Hepatocyte (in vitro differentiated cells): ENCODE data around the gene TMEM185B. TPM values are rescaled to one million over a fixed set of nuclear protein-coding genes. Genes with fewer than 3 reads are reported as not detected.

Experiments used
- DNase-seq: peaks from one replicate; pipeline ENCODE4 v3.0.0-alpha.2; 2016; ENCODE audit warnings: low spot score
- H2AFZ ChIP-seq: fragments of 200-600 bp; sonication (generic); 2 replicates; pipeline ENCODE4 v1.6.0; 2016; ENCODE audit warnings: antibody characterized with exemption, mild to moderate bottlenecking
- H3K27ac ChIP-seq: fragments of 200-600 bp; sonication (generic); 2 replicates; pipeline ENCODE4 v1.5.1; 2016; ENCODE audit warnings: mild to moderate bottlenecking
- H3K27me3 ChIP-seq: fragments of 200-600 bp; sonication (generic); 2 replicates; pipeline ENCODE4 v1.6.1; 2016
- H3K36me3 ChIP-seq: fragments of 200-600 bp; sonication (generic); replicated peaks from 2 replicates; pipeline ENCODE4 v1.5.1; 2016; ENCODE audit warnings: low read depth; ENCODE audit not compliant: insufficient read depth
- H3K4me1 ChIP-seq: fragments of 200-600 bp; sonication (generic); 2 replicates; pipeline ENCODE4 v1.5.1; 2016; ENCODE audit warnings: mild to moderate bottlenecking, moderate library complexity; ENCODE audit not compliant: insufficient read depth
- H3K4me2 ChIP-seq: fragments of 200-600 bp; sonication (generic); 2 replicates; pipeline ENCODE4 v1.6.0; 2016
- H3K4me3 ChIP-seq: fragments of 200-600 bp; sonication (generic); 2 replicates; pipeline ENCODE4 v1.5.1; 2016; ENCODE audit warnings: mild to moderate bottlenecking
- H3K79me2 ChIP-seq: fragments of 200-600 bp; sonication (generic); 2 replicates; pipeline ENCODE4 v1.6.0; 2017; ENCODE audit warnings: mild to moderate bottlenecking
- H3K9me2 ChIP-seq: fragments of 200-600 bp; sonication (generic); replicated peaks from 2 replicates; pipeline ENCODE4 v1.6.0; 2017; ENCODE audit warnings: mild to moderate bottlenecking; ENCODE audit not compliant: insufficient read depth
- H3K9me3 ChIP-seq: fragments of 200-600 bp; sonication (generic); 2 replicates; pipeline ENCODE4 v1.5.1; 2016; ENCODE audit warnings: low read depth, mild to moderate bottlenecking
- H4K20me1 ChIP-seq: fragments of 200-600 bp; sonication (generic); 2 replicates; pipeline ENCODE4 v1.6.0; 2016; ENCODE audit warnings: mild to moderate bottlenecking; ENCODE audit not compliant: insufficient read depth, poor library complexity, severe bottlenecking
- EZH2 ChIP-seq: fragments of 200-600 bp; sonication (generic); IDR thresholded peaks from 2 replicates; pipeline ENCODE4 v1.6.1; 2016; ENCODE audit warnings: antibody characterized with exemption, mild to moderate bottlenecking, borderline replicate concordance
- EZH2phosphoT487 ChIP-seq: fragments of 200-600 bp; sonication (generic); IDR thresholded peaks from one replicate; pipeline ENCODE4 v1.6.1; 2018; ENCODE audit warnings: antibody characterized with exemption, mild to moderate bottlenecking, low read depth, moderate library complexity; ENCODE audit not compliant: unreplicated experiment, severe bottlenecking
- WGBS: methylation state at CpG from one replicate; pipeline ENCODE4 v1.1.6; 2016; ENCODE audit warnings: low lambda C conversion rate; ENCODE audit errors: missing lambda C conversion rate; 5-methylcytosine and 5-hydroxymethylcytosine counted together
- polyA plus RNA-seq: library from polyadenylated mRNA; unstranded; fragments of >200 nt; fragmentation: Nextera tagmentation; extraction: Ambion mirVana; gene quantifications from 2 replicates; pipeline ENCODE4 v1.2.1, GENCODE V29; 2016
- total RNA-seq: library from RNA; depleted of rRNA; stranded (reverse); fragments of >200 nt; gene quantifications from 2 replicates; pipeline ENCODE4 v1.2.3, GENCODE V29; 2014
- TF ChIP-seq, protein P1 (sequence below): fragments of 200-600 bp; sonication (generic); IDR thresholded peaks from 2 replicates; pipeline ENCODE4 v1.5.1; 2016; ENCODE audit warnings: antibody characterized with exemption, mild to moderate bottlenecking; ENCODE audit not compliant: poor library complexity

The TMEM185B gene
- total and polyA plus RNA-seq, 2 experiments from 2014 or later, result 24.0 to 26.2 TPM

DNA sequence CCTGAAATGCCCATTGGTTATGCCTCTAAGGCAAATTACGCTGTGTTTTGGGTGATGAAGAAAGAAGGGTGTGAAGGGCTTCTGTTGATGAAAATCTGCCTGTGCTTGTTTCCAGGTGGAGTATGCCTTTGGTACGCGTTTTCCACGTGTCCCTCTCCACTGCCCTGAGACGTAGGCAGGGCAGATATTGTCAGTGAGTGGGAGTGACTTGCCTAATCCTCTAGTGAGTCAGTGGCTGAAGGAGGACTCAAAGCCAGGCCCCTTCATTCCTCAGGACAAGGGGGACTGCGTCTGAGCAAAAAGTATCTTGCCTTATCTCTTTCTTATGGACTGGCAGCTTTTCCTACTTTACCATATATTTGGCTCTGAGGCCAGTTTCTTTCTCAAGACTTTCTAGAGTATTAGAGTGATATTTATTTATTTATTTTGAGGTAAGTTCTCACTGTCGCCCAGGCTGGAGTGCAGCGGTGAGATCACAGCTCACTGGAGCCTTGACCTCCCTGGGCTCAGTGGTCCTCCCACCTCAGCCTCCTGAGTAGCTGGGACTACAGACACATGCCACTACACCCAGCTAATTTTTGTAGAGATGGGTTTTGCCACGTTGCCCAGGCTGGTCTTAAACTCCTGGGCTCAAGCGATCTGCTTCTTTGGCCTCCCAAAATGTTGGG lies 39.7 kb upstream of the TMEM185B start:
- H4K20me1 ChIP-seq, result peaks cover 12% of the 10 kb centered on the region
- H3K27ac ChIP-seq, result peak overlapping the region; percentile 34
- H3K9me2 ChIP-seq, result no peaks in the 10 kb centered on the region
- H3K9me3 ChIP-seq, result no peaks in the 10 kb centered on the region
- 66% methylated on average over 10 of the region's 10 CpGs for WGBS
- no peaks in the 10 kb centered on the region for H3K27me3 ChIP-seq
- H3K36me3 ChIP-seq, result no peaks in the 10 kb centered on the region
- DNase-seq, result no peak
- no peak for TF ChIP-seq EZH2
- TF ChIP-seq EZH2phosphoT487, result no peak
- TF ChIP-seq, protein P1, sequence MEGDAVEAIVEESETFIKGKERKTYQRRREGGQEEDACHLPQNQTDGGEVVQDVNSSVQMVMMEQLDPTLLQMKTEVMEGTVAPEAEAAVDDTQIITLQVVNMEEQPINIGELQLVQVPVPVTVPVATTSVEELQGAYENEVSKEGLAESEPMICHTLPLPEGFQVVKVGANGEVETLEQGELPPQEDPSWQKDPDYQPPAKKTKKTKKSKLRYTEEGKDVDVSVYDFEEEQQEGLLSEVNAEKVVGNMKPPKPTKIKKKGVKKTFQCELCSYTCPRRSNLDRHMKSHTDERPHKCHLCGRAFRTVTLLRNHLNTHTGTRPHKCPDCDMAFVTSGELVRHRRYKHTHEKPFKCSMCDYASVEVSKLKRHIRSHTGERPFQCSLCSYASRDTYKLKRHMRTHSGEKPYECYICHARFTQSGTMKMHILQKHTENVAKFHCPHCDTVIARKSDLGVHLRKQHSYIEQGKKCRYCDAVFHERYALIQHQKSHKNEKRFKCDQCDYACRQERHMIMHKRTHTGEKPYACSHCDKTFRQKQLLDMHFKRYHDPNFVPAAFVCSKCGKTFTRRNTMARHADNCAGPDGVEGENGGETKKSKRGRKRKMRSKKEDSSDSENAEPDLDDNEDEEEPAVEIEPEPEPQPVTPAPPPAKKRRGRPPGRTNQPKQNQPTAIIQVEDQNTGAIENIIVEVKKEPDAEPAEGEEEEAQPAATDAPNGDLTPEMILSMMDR, result no peak
- no peak overlapping the region for H2AFZ ChIP-seq
- peaks cover 87% of the 10 kb centered on the region for H3K79me2 ChIP-seq
- no peak overlapping the region for H3K4me2 ChIP-seq
- no peaks in the 10 kb centered on the region for H3K4me1 ChIP-seq
- H3K4me3 ChIP-seq, result no peak overlapping the region

DNA sequence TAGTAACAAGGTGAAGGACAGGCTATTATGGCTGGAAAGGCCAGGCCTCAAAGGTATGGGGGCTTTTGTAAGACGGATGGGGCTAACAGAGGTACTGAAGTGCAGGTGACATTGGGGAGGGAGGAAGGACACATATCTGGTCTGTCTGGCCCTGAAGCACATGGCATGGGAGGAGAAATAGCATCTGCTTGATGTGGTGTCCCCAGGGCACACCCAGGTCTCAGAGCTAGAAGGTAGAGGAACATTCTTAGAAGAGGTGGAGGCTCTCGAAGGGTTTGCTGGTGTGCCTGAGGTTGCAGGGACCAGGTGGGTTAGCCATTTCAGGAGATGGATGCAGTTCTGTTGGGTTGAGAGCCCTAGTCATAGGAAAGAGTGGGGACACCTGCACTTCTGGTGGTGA lies 39.0 kb upstream of the TMEM185B start:
- no peak overlapping the region for H2AFZ ChIP-seq
- H3K4me3 ChIP-seq, result no peak overlapping the region
- no peaks in the 10 kb centered on the region for H3K4me1 ChIP-seq
- H3K27me3 ChIP-seq, result no peaks in the 10 kb centered on the region
- DNase-seq, result no peak
- H3K9me2 ChIP-seq, result no peaks in the 10 kb centered on the region
- peaks cover 88% of the 10 kb centered on the region for H3K79me2 ChIP-seq
- H3K36me3 ChIP-seq, result no peaks in the 10 kb centered on the region
- no peak for TF ChIP-seq EZH2
- TF ChIP-seq EZH2phosphoT487, result no peak
- TF ChIP-seq, protein P1, result no peak
- 71% methylated on average over 2 of the region's 2 CpGs for WGBS
- H3K27ac ChIP-seq, result no peak overlapping the region
- H3K9me3 ChIP-seq, result no peaks in the 10 kb centered on the region
- peaks cover 18% of the 10 kb centered on the region for H4K20me1 ChIP-seq
- H3K4me2 ChIP-seq, result no peak overlapping the region

DNA sequence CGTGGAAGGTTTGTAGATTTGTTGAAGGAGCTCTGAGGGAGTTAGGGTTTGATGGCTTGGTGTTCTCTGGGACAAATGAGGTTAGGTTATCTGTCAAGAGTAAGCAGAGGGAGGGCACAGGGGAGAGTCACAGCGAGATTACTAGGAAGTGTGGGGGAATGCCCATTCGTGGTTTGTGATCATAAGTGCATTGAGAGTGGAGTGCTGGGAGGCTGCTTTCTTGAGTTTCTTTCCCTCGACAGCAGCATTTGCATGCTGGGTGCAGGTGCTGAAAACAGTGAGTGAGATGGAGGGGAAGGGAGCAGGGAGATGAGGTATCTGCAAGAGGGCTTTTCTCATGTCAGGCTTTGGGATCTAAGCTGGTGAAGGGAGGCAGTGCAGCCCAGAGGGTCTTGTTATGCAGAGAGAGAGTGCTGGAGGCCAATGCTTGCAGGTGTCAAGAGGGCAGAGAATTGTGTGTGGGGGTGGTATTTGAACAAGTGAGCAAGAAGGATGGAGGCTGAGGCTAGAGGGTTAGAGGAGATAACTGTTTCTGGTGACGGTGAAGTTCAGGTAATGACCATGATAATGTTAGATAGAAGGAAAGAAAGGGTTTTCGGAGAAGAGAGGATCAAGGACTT lies 38.3 kb upstream of the TMEM185B start:
- no peak overlapping the region for H3K4me2 ChIP-seq
- H3K36me3 ChIP-seq, result no peaks in the 10 kb centered on the region
- TF ChIP-seq, protein P1, result no peak
- no peak for TF ChIP-seq EZH2phosphoT487
- TF ChIP-seq EZH2, result no peak
- H2AFZ ChIP-seq, result no peak overlapping the region
- no peaks in the 10 kb centered on the region for H3K9me2 ChIP-seq
- H3K27ac ChIP-seq, result no peak overlapping the region
- H3K4me3 ChIP-seq, result no peak overlapping the region
- peaks cover 88% of the 10 kb centered on the region for H3K79me2 ChIP-seq
- no peaks in the 10 kb centered on the region for H3K27me3 ChIP-seq
- 88% methylated on average over 6 of the region's 6 CpGs for WGBS
- peaks cover 20% of the 10 kb centered on the region for H4K20me1 ChIP-seq
- no peaks in the 10 kb centered on the region for H3K4me1 ChIP-seq
- H3K9me3 ChIP-seq, result no peaks in the 10 kb centered on the region
- DNase-seq, result no peak
